ENCODE measurements around the gene VANGL2.

DNA sequence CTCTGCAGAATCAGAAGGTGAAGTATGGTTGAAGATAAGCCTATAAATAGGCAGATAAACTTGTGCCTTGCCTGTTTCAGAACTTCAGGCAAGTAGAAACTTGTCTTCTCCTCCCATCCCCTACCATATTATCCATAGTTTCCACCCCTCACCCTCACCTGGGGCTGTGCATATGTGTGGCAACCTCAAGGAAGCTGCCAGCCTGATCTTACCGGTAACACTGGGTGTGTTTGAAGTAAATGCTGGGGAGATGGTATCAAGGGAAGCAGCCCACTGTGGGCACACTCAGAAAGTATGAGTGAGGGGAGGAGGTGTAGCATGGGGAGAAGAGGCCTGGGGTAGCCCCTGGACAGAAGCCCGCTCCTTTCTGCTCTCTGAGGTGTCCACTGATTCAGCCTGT, 14.5 kb downstream of the VANGL2 start:
- TF ChIP-seq CTCF (IDR thresholded peaks at IDR 0.05) (no peak), POLR2A (IDR thresholded peaks at IDR 0.05) (no peak), EP300 (IDR thresholded peaks at IDR 0.05) (no peak)
